NCI-H1092 (cell line): ENCODE results near the gene CAMTA1.
A peak's percentile ranks its signal among the peaks of the same experiment; 100 is the strongest.

Source experiments
- DNase-seq: peaks from one replicate; lab custom pipeline; 2025; lab: John Stamatoyannopoulos, UW

Gene CAMTA1

DNA sequence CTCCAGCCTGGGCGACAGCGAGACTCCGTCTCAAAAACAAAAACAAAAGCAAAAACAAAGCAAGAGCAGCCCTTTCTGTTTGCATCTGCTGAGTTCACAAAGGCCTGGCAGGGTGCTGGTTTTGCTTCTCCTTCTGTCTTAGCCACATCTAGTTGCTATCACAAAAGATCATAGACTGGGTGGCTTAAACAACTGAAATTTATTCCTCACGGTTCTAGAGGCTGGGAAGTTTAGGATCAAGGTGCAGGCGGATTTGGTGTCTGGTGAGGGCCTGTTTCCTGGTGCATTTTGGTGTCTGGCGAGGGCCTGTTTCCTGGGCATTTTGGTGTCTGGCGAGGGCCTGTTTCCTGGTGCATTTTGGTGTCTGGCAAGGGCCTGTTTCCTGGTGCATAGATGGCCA lies 471.3 kb downstream of the CAMTA1 start:
- no peak for DNase-seq

DNA sequence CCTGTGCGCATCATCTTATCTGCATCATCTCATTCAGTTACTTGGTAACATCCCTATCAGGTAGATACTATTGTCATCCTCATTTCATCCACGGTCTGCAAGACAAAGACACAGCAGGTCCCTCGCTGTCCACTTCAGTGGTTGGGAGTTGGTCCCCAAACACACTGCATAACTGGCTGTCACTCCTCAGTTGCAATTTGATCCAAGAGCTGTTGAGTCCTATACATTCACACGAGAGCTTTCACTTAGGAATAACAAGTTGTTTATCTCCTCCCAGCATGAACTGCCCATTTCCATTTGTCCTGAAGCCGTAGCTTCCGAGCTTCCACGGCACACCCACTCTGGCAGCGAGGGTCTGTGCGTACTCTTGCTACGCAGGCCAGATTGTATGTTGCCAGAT lies 472.0 kb downstream of the CAMTA1 start:
- DNase-seq = peak; percentile 68

DNA sequence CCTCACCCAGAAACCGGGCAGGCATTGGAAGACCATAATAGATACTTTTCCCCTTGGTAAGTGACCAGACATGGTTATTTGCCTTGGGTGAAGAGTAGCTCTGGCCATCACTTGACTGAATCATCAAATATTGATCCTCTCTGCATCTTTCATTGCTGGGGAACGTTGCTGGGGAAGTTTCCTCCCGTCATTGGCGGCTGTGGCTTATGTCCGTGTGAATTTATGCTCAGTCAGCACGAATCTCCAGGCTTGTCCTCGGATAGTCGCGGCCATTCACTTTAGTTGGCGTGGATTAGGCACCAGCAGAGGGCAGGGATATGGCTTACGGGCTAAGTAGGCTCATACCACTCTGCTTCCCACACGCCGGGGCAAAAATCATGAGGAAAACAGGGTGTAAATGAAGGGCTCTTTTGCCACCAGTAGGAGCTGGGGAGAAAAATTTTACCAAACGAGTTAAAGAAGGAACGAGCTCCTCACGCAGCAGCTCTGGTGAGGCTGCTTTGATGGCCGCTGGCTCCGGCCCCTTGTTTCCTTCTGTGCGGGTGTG lies 473.4 kb downstream of the CAMTA1 start:
- DNase-seq = no peak

DNA sequence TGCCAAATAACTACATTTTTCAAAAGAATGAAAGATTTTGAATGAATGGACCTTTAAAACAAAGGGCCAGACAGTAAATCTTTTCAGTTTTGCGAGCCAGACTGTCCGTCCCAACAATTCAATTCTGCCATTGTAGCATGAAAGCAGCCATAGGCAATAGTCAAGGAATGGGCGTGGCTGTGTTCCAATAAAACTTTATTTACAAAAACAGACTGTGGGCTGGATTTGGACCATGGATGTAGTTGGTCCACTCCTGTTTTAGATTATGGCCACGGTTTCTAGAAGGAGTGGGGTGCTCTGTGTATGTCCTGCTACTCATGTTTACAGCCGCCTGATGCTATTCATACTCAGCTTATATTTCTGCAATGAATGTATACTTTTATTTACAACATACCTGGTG lies 474.7 kb downstream of the CAMTA1 start:
- DNase-seq = no peak

DNA sequence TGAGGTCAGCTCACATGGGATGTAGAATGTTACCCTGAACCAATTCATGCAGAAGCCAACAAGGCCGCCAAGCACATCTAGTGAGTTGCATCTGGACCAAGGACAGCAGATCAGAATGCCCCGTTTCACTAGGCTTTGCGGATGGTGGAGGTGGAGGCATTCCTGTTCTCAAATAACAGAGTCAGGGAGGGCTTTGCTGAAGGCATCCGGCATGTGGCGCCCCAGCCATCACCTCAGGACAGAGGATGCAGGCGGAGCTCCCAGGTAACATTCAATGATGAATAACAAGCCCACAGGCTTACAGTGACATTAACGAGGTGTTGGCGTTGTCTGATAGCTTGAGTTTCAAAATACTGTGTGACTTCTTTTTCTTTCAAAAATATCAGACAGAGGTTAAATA lies 476.2 kb downstream of the CAMTA1 start:
- DNase-seq = no peak

DNA sequence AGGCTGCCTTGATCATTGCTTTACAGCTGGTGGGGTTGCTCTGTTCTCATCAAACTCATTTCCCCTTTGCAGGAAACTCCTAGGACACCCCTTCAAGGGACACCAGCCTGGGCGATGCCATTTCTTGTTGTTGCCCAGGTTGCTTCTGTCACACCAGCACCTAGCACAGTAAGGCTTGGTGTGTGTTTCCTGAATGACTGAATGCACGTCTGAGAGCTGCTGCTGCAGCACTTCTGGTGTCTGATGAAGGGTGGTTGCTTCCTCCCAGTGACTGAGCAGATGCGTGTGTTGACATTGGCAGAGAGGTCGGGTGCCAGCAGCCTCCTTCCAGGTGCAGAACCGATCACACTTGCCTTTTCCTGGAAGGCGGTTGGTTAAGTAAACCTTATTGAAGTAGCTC lies 477.4 kb downstream of the CAMTA1 start:
- DNase-seq = peak; percentile 88

DNA sequence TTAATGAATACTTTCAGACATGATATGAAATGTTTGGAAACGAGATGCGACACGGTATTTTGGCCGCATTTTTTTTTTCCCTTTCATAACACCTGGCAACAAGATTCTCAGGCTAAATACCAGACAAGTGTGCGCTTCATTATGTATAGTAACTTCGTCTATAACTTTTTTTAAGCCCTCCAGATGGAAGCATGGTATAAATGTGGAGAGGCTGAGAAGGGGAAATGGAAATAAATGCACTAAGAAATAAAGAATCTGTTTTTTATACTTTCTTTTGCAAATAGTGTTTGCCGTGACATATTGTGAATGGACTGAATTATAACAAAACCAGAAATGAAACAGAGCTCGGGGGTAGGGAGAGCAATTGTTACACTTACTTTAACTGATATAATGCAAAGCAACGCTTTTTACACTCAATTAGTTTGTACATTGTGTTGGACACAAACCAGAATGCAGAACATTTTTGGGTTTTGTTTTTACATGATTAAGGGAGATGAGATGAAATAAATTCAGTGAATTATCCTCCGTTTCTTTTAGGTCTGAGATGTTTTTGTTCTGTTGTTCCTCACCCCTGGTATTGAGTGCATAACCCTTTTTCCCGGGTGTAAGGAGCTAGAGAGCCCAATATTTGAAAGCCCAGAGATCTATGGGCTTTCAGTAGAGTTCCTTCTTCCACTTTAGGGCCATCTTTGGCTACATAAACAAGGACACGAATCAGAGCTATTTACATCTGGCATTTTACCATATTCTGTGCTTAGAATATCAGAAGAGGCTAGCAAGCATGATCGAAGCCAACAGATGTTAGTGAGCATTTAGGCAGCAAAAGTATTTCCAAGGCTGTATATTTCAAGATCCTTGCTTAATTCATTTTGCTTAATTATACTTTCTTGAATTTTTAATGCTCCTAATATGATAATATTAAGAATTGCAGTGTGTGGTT lies 478.0 kb downstream of the CAMTA1 start:
- DNase-seq = no peak

DNA sequence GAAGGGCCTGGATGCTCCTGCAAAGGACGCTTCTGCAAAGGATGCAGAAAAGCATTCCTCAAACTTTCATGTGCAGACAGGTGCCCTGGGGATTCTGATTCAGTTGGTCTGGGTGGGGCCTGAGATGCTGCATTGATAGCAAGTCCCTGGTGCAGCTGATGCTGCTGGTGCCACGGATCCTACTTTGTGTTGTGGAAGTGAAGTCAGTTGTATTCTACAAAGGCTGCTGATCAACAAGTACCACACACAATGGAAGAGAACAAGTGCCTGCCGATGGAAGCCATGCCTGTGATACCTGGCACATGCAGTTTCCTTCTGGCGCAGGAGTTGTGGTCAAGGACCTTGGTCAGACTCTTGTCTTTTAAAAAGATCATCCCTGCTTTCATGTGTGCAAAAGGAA lies 478.8 kb downstream of the CAMTA1 start:
- no peak for DNase-seq

DNA sequence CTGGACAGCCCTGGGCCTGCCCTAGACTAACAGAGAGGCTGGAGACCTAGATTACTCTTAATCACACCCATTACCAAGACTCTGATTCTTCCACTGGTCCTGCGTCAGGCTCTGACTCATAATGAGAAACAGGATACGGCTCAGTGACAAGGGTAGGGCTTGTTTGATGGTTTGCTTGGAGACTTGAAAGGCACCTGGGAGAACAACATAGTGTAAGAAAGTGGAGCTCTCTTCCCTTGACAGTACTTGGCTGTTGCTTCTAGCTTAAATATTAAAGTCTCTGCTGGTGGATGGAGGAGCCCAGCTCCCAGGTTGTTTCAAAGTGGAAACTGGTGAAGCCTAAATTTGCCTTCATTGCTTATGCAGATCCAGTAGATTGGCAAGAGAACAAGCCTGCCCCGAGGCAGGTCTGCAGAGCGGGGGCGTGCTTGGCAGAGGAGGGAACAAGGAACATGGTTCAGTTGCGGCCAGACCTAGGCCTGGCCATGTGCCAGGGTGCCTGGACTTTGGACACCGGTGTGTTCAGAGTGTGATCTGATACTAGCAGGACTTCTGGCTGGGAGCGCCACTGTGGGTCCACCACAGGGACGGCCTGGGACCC lies 480.6 kb downstream of the CAMTA1 start:
- DNase-seq = peak; percentile 7

DNA sequence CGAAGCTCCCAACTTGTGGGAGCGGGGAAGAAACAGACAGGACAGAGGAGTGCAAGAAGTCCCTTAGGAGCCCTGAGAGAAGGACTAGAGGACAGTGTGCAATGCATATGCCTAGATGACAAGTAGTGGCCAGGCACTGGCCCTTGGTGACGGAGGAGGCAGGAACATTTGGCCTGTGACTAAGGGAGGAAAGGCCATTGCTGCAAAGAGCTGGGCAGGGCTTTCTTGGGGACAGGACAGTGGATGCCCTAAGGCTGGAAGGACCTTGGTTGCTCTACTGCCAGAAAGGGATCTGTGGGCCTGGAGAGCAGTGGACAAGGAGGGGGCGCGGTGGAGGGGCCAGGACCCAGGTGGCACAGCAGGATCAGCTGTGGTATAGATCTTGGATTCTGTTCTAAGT lies 481.3 kb downstream of the CAMTA1 start:
- no peak for DNase-seq

DNA sequence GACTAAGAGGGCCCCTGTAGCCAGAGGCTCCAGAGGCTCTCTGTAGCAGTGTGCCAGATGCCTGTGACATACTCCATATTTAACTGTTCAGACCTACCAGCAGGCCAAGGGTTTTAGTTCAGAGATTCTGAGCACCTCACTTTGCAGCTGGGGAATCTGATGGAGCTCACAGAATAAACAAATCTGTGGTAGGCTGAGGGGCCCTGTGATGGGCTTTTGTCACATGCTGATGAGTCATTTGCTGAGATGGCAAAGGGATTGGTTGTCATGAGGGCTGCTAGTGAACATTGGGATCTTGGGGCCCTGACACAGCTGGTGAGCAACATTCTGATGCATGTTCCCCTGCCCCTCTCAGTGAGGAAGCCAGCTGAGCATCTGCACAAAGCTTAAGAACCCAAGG lies 482.2 kb downstream of the CAMTA1 start:
- DNase-seq = no peak

DNA sequence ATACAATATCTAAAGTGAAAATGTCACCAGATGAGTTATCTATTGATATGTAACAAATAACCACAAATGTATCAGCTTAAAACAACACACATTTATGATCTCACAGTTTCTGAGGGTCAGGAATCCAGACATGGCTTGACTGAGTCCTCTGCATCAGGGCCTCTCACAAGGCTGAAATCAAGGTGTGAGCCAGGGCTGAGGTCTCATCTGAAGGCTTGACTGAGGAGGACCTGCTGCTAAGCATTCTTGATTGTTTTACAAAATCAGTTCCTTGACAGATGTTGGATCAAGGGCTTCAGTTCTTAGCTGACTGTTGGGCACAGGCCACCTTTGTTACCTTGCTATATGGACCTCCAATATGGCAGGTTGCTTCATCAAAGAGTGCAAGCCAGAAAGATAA lies 483.7 kb downstream of the CAMTA1 start:
- DNase-seq = no peak

DNA sequence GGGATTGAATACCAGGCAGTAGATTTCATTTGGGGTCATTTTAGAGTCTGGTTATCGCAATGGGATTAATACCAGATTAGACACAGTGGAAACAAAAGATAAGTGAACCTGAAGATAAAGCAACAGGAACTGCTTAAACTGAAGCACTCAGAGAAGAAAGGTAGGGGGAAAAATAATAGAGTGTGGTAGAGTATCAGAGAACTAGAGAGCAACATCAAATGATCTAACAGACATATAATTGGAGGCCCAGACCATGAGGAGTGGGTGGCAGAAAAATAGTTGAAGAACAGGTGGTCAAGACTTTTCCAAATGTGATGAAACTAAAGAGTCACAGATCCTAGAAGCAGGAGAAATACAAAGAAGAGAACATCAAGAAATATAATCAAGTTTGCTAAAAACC lies 484.3 kb downstream of the CAMTA1 start:
- DNase-seq = no peak

DNA sequence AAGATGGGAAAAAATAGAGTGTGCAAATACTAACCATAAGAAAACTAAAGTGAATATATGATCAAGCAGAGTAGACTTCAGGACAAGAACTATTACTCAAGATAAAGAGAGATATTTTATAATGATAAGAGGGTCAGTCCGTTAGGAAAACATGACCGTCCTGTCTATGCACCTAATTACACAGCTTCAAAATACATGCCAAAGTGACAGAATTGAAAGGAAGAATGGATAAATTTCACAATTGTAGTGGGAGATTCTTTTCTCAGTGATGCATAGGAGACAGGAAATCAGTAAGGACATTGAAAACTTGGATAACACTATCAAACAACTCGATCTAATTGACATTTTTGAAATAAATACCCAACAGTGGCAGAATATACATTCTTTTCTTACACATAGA lies 489.0 kb downstream of the CAMTA1 start:
- DNase-seq = no peak

DNA sequence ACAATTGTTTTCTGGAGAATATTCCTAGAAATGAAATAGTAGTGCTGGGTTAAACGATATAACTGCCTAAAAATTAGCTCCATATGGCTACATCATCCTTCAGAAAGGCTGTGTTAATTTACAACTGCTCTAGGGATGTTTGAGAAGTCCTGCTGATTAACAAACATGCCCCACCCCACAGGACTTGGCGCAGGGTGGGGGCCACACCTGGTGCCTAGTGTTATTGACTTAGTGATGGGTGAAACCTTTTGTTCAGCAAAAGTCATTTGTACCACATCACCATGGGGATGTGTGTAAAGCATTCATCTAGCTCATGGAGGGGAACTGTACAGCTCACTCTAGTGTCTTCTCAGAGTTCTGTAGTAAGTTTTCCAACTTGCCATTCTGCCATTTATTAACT lies 492.8 kb downstream of the CAMTA1 start:
- DNase-seq = peak; percentile 59

DNA sequence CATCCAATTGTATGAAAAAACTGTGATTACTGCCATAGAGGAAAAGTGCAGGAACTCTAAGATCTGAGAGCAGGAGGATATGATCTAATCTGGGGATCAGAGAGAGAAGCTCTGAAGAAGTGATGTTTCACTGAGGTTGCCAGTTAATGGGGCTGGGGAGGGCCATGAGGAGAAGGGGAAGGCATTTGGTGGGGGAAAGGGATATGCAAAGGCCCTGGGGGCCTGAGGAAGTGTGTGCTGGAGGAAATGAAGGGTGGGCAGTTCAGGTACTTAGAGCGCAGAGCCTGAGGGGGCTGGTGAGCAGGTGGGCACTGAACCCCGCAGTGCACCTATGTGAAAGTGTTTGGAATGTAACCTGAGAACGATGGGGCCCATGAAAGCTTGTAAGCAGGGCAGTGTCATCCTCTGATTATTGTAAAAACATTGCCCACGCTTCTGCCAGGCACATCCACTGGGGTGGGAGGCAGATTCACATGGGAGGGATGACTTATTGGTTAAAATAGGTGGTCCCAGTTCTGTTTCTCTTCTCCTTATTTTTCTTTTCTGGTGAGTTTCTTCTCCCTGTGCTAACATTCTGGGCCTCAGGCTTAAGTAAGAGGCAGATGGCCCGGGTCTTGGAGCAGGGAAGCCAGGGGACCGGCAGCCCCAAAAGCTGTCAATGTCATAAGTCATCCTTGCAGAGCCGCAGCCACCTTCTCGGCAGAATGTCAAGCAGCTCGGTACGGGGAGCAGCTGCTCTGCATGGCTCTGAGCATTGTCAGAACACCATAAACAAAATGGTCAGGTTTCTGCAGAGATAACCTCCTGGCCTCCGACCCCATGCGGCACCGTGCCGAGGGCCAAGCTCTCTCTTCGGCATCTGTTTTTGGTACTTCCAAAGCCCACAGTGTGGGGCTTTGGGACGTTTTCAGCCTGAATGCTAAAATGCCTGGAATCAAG lies 493.8 kb downstream of the CAMTA1 start:
- DNase-seq = peak; percentile 13

DNA sequence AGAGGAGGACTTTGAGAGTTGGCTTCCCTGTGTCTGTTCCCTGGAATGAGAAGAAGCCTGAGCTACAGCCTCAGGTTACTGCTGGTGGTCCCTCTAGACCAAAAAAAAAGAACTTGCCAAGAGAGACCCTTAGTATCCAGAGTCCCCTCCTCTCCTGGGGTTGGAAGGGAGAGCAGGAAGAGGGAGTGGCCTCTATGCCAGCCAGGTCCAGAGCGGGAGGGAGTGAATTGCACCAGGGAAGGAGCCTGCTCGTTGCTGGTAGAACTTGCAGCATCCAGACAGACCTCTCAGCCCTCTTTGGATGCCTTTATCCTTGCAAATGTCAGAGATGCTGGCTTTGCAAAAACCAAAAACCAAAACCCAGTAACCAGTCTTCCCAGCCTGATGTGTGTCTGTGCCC lies 494.5 kb downstream of the CAMTA1 start:
- DNase-seq = no peak

DNA sequence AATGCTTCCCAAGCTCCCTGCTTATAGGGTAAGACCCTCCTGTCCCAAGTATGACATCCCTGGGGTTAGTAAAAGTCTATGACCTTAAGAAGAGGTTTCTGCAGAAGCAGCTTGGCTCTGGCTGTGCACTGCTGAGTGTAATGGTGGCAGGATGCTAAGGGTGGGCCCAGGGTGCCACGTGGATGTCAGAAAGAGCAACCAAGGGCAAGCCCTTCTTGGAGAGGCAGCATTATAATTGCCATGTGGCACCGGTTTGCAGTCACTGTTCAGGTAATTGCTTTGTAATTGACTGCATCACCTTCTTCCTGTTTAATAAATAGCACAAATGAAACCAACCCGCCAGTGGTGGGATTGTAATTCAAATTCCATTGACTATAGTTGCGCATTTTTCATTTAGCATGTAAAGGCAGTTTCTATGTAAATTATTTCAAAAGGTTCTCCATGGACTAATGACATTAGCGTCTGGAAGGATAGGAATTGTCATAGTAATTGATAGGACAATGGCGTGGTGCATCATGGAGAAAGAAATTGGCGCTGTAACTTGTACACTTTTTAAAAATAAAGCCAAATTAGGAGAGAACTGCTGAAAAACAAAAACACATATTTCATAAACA lies 495.2 kb downstream of the CAMTA1 start:
- DNase-seq = no peak

DNA sequence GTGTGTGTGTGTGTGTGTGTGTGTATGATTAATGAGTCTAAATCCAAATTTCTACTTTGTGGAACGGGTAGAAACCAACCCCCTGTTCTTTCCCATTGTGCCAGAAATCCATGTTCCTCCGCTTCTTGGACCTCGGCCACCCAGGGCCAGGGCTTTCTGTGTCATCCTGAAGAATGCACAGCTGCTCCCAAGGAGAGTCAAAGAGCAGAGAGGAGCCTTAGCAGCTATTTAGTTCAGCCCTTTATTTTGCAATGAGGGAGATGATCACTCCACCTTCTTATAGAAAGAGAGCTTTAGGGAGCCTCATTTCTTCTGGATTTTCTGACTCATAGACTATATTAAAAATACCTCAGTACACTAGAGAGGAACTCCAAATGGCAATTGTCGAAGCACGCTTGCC lies 496.6 kb downstream of the CAMTA1 start:
- DNase-seq = no peak

DNA sequence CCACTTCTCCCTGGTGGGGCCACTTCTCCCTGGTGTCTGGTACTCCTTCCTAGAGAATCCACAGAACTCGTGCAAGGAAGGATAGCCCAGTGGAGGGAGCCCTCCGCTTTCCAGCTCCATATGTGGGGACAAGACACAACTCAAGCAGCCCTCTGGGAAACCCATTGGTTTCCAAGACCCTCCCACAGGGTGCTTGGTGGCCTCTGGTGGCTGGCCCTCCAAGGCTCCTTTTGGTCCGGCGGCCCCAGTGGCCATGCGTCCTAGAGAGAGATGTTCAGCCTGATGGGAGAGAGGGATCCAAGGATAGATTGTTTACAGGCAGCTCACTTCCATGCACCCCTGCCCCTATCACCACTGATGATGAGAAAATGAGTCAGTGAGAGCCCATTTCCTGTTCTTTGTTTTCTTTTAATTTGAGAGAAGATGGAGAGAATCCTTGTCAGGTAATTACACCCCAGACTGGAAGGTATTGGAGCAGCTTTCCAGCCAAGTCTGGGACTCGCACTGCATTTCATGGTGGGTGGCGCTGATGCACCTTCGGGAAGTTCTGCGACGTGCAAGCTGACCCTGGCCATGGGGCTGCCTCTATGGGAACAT lies 499.7 kb downstream of the CAMTA1 start:
- DNase-seq = no peak

DNA sequence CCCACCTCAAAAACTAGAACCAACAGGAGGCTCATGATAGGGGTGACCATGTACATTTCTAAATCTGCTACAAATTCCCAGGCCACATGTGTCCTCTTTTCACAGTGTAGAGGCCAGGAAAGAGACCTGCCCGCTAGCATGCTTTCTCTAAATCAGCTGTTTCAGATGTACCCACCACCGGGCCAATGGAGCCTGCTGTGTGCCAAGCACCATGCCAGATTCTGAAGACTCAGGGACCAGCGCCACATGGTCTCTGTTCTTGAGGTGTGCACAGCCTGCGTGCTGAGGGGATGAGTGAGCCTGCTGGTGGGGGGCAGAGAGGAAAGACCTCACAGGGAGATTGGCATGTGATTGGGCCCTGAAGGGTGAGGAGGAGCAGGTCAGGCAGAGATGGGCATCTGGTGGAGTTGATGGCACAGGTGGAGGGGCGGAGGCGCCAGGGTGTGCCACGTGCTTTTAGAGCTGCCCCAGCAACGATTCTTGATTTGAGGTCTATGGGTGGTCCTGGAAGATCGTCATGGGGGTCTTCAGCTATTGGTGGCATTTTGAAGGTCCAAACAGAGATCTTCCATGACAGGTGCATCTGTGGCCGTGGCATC lies 500.7 kb downstream of the CAMTA1 start:
- no peak for DNase-seq
